ENCODE measurements around the gene PGC.

The PGC gene

GRCh38 chr6:41743406-41744235 lies 3.6 kb downstream of the PGC start:
- DNase-seq = no peak

- DNase-seq = no peak
Measured at GRCh38 chr6:41741625-41742490, 5.3 kb downstream of the PGC start.

- DNase-seq = no peak
Measured at GRCh38 chr6:41740366-41741162, 6.6 kb downstream of the PGC start.

- no peak for DNase-seq
Measured at GRCh38 chr6:41739041-41739440, 8.2 kb downstream of the PGC start.

GRCh38 chr6:41737591-41738130 lies 9.5 kb downstream of the PGC start:
- DNase-seq = no peak

GRCh38 chr6:41736800-41737555 lies 10.2 kb downstream of the PGC start:
- DNase-seq = no peak

GRCh38 chr6:41736186-41736733 lies 10.9 kb downstream of the PGC start:
- no peak for DNase-seq

- DNase-seq = peak; percentile 94
Measured at GRCh38 chr6:41735427-41736185, 11.6 kb downstream of the PGC start, which contains the start of gene TFEB. TFEB (minus strand) TSS chr6:41735608; CDS start chr6:41691213, 44,395 bp downstream.

GRCh38 chr6:41734666-41735426 lies 12.4 kb downstream of the PGC start:
- DNase-seq = peak; percentile 74

GRCh38 chr6:41733707-41734665 lies 13.2 kb downstream of the PGC start:
- peak; percentile 75 for DNase-seq

- no peak for DNase-seq
Measured at GRCh38 chr6:41733360-41733706, 13.9 kb downstream of the PGC start.

GRCh38 chr6:41732591-41733359 lies 14.4 kb downstream of the PGC start:
- DNase-seq = peak; percentile 83

- no peak for DNase-seq
Measured at GRCh38 chr6:41732149-41732548, 15.0 kb downstream of the PGC start.

- DNase-seq = no peak
Measured at GRCh38 chr6:41731561-41732086, 15.6 kb downstream of the PGC start.

- peak; percentile 16 for DNase-seq
Measured at GRCh38 chr6:41730531-41731436, 16.4 kb downstream of the PGC start.

GRCh38 chr6:41729624-41730023 lies 17.6 kb downstream of the PGC start:
- DNase-seq = no peak

- no peak for DNase-seq
Measured at GRCh38 chr6:41728954-41729353, 18.2 kb downstream of the PGC start.
